Amniotic stem cell (primary cell): ENCODE results near the gene GABARAPL2.
"Not testable (repeated sequence)": the region's sequence is repeated elsewhere in the genome, so short reads cannot be mapped to it uniquely, and the experiment has no call there.

Source experiments
- DNase-seq: peaks from one replicate; lab custom pipeline; 2025; lab: John Stamatoyannopoulos, UW

The GABARAPL2 gene, protein sequence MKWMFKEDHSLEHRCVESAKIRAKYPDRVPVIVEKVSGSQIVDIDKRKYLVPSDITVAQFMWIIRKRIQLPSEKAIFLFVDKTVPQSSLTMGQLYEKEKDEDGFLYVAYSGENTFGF

DNA sequence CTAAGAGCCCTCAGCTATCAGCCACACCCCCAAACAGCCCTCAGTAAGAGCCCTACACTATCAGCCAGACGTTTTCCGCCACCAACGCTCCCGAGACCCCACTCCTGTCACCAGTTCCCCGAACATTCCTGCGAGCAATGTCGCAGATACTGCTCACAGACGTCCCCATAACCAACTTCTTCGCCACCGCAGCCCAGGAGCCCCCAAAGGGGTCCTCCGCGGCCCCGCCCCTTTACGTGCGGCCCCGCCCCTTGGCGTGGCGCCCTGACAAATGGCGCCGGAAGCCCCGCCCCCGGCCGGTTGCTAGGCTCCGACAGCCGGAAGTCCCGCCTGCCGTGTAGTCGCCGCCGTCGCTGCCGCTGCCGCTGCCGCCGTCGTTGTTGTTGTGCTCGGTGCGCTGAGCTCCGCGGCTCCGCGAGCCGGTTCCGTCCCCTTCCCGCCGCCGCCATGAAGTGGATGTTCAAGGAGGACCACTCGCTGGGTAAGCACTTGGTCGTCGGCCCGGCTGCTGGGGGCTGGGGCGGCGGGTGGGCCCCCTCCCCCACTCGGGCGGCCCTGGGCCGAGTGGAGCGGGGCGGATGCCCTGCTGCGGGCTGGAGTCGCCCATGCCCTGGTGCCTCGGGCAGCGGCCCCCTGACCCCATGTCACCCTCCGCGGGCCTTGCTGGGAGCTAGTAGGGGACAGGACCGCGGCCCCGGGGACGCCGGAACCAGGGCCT lies at the start of gene GABARAPL2:
Gene GABARAPL2 (plus strand): TSS at position 340 of the 718 bp plus-strand sequence. CDS start 108 bp downstream, at position 448.
- DNase-seq = peak; percentile 30

DNA sequence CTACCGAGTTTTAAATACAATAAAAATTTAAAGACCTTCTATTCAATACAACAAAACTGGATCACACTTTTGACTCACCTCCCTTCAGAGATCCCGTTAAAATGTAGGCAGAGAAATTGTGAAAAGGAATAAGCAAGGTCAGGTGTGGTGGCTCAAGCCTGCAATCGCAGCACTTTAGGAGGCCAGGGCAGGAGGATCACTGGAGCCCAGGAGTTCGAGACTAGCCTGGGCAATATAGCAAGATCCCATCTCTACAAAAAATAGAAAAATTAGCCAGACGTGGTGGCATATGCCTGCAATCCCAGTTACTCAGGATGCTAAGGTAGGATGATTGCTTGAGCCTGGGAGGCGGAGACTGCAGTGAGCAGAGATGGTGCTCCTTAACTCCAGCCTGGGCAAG lies 47.0 kb upstream of the GABARAPL2 start:
- DNase-seq = no peak

GRCh38 chr16:75526032-75526790 lies 40.0 kb upstream of the GABARAPL2 start:
- DNase-seq = no peak

GRCh38 chr16:75527825-75528299 lies 38.3 kb upstream of the GABARAPL2 start:
- no peak for DNase-seq

- DNase-seq = no peak
Observed at GRCh38 chr16:75529056-75529905, 36.9 kb upstream of the GABARAPL2 start.

DNA sequence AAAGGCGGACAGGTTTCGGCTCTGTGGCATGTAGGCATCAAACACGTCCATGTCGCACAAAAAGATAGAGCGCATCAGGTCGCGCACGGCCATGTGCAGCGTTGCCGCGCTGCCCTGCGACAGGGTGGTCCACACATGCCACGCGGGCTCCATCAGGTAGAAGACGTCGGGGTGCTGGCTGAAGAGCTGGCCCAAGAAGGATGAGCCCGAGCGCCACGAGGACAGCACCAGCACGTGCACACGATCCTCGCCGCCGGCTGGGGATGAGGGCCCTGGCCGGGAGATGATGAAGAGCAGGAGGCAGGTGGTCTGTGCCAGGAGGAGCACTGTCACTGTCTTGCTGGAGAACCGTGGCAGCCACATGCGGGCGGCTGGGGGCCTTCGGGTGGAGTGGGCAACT lies 36.2 kb upstream of the GABARAPL2 start:
- DNase-seq = no peak

DNA sequence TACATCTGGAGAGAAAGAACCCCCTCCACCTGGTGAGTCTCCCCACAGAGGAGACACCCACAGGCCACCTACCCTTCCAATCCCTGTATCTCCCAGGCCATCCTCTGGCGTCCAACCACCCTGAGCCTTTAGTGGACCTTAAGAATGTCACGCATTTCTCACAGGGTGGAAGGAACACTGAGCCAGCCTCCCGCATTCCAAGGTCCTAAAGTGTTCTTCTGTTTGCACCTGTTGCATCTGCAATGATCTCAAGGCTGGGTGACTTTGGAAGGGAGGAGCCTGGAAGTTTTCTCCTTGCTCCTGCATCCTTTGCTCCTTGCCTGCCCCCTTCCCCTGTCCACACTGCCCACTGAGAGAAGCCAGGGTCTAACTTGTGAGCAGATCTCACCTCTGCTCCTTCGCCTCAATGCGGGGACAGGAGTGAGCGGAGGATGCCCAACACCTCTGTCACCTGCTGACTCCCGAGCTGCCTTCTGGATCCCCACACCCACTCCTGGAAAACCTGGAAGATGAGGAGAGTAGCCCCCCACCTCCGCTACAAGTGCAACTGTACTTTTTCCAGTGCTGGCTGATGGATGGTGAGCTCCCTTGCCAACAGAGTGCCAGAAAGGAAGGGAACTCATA lies 33.9 kb upstream of the GABARAPL2 start:
- no peak for DNase-seq

DNA sequence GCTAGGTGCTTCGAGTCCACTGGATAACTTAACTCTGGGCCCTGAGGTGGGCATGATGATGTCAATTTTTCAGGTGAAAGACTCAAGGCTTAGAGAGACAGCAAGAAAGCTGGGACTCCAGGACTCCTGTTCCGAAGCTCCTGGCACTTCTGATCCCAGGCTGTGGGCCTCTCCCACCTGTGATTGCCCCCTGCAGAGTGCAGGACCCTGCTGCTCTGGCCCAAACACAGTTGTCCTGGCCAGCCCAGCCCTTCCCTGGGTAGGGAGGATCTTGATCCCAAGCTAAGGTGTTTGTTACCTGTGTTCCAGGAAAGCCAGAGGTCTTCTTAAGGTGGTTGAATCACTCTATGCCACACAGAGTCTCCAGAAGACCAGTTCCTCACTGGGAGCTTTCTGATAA lies 33.4 kb upstream of the GABARAPL2 start:
- no peak for DNase-seq

- no peak for DNase-seq
Observed at GRCh38 chr16:75534560-75535205, 31.5 kb upstream of the GABARAPL2 start.

- DNase-seq = no peak
Observed at GRCh38 chr16:75535211-75535843, 30.9 kb upstream of the GABARAPL2 start.

- DNase-seq = no peak
Observed at GRCh38 chr16:75535901-75536300, 30.3 kb upstream of the GABARAPL2 start, which contains the start of gene CHST5. Gene CHST5, minus strand, starts transcription at chr16:75536108. Its CDS starts 5,724 bp downstream, at chr16:75530384.

DNA sequence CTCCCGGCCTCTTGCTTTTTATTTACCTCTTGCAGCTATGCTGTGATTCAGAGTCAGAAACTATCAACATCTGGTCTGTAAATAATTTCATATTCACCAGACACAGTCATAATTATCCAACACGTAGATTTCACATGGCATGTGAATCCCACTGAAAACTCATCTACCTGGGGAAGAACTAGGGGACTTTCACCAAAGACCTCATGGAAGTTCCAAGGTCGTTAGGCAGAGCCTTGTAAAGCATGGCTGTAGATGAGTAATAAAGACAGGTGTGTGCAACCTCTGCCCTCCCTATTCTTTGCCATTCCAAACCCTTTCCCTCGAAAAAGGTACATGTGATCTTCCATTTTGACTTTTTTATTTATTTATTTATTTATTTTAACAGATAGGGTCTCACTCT lies 28.4 kb upstream of the GABARAPL2 start:
- no peak for DNase-seq

- not testable (repeated sequence) for DNase-seq
Observed at GRCh38 chr16:75538882-75539565, 27.2 kb upstream of the GABARAPL2 start.

DNA sequence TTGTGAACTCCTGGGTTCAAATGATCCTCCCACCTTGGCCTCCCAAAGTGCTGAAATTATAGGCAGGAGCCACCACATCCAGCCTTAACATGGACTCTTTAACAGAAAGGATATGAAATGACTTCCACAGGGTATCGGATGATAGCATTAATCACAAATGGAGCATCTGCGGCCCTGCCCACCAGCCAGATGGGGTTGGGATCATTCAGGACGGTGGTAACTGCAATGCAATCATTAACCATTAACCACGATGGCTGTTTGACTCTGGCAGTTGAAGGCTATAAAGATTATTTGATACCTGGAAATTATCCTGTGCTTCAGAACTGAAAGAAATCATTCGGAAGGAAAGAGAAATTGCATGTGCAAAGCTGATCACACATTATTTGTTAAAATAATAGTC lies 24.9 kb upstream of the GABARAPL2 start:
- no peak for DNase-seq

DNA sequence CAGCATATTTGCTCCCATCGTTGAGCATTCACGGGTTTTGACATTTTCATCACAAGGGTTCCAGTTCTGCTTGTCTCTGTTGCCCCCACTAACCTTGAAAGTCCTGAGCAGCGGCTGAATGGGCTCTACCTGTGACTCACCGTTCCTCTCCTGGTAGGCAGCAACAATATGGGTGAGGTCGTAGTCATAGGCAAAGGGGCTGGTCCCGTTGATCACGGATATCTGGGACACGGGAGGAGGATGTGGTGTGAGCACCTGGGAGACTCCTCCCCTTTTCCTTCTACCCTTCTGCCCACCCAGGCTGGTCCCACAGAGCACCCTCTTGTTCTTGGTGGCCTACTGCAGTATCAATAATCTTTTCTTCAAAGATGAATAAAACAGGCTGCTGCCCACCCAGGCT lies 23.7 kb upstream of the GABARAPL2 start:
- DNase-seq = not testable (repeated sequence)

DNA sequence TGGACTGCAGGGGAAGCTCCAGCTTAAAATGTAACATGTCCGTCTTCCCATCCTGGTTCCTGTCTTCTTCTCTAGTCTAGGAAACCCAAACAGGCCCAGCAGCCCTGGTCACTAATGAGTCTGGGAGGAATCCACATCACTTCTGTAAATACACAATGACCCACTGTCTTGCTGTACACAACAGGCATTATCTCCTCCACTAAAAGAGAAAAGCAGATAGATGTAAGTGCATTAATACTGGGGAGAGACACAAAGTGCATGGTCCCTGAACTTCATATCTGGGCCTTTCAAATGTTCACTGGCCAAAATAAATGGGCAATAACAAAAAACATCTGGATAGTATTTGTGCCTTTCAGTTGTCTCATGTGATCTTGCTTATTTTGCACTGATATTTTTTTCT lies 20.3 kb upstream of the GABARAPL2 start:
- not testable (repeated sequence) for DNase-seq

GRCh38 chr16:75546293-75546692 lies 19.9 kb upstream of the GABARAPL2 start:
- DNase-seq = no peak

- not testable (repeated sequence) for DNase-seq
Observed at GRCh38 chr16:75548456-75548855, 17.7 kb upstream of the GABARAPL2 start.

DNA sequence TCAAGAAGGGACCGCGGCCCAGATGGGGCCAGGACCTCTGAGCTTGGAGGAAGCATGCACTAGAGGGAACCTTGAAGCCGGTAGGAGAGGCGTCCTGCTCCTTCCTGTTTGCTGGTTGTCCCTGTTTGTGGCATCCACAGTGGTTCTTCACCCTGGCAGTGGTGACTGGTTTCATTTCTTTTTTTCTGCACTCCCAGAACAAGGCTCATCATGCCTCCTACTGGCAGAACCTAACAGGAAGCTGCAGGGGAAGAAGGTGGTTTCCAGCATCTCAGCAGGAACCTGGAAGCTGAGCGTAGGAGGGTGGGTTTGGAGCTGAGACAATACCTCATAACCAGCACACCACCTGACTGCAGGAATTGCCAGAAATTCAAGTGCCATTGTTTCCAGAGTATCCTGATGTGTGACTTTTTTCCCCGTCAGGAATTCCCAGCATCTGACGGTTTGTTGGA lies 15.9 kb upstream of the GABARAPL2 start:
- no peak for DNase-seq

GRCh38 chr16:75552951-75553350 lies 13.2 kb upstream of the GABARAPL2 start:
- DNase-seq = no peak
